HL-60/S4 (cell line): Measurements from ENCODE around the gene ZNF471.

Experiments
- in situ Hi-C: fragments of 300-500 bp; cut with MboI; formaldehyde crosslinking; loops from 2 replicates; pipeline ENCODE4 v1.14.3; 2022; ENCODE audit warnings: low sequenced_read_pairs

ZNF471 gene

GRCh38 chr19:56572589-56572988 lies 64.9 kb downstream of the ZNF471 start:
- in situ Hi-C loops: no loop called here

- in situ Hi-C loops: no loop called here
Measured at GRCh38 chr19:56573914-56574313, 66.3 kb downstream of the ZNF471 start.

DNA sequence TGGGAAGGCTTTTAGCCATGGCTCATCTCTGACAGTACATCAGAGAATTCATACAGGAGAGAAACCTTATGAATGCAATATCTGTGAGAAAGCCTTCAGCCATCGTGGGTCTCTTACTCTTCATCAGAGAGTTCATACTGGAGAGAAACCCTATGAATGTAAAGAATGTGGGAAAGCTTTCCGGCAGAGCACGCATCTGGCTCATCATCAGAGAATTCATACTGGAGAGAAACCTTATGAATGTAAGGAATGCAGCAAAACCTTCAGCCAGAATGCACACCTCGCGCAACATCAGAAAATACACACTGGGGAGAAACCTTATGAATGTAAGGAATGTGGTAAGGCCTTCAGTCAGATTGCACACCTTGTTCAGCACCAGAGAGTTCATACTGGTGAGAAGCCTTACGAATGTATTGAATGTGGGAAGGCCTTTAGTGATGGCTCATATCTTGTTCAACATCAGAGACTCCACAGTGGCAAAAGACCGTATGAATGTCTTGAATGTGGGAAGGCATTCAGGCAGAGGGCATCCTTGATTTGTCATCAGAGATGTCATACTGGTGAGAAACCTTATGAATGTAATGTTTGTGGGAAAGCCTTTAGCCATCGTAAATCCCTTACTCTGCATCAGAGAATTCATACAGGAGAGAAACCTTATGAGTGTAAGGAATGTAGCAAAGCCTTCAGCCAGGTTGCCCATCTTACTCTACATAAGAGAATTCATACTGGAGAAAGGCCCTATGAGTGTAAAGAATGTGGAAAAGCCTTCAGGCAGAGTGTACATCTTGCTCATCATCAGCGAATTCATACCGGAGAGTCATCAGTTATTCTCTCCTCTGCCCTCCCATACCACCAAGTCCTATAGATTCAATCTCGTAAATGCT lies 70.3 kb downstream of the ZNF471 start:
- in situ Hi-C loops: no loop called here
